ENCODE measurements around the gene HDAC4. TPM values are rescaled to one million over a fixed set of nuclear protein-coding genes. Genes with fewer than 3 reads are reported as not detected.

HDAC4 gene
- total and polyA plus RNA-seq, 2 of the 8 experiments (the other 6 are each of a cell fraction or from before 2014, with no cell fraction given), result 15.4 to 31.5 TPM

DNA sequence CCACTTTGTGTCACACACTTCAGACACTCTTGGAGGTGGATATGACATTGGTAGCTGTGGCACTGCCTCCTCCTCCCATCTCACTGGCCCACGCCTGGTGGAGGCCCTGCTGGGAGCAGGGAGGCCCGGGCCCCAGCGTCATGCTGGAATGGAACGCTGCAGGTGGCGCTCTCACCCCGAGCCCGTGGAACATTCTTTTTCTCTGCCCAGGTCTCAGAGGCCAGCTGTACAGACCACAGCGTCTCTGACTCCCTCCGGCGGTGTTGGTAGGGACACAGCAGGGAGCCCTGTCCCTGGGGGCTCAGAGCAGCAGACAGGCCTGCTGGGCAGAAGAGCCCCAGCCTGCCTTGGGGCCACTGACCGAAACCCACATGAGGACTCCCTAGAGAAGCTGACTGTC lies 334.9 kb downstream of the HDAC4 start:
- ChIA-PET POLR2A (ENCODE audit: partially characterized antibody) (no interaction called here), CTCF (ENCODE audit: partially characterized antibody) (interaction anchor here (0.8 to 1.4 kb wide), 4 partner anchors 23 to 45 kb away, joined by 3 to 4 read pairs (median 3); no protein-coding TSS in a partner anchor)
- no peaks in the 10 kb centered on the region for H3K27me3 ChIP-seq (replicated peaks in 1 of 4; ENCODE audit: control insufficient read depth in 3 of 4, extremely low read depth in 1 of 4, insufficient read depth in 3 of 4, low read length in 3 of 4)
- no peak overlapping the region for H2BK12ac ChIP-seq (ENCODE audit: low read depth, low read length)
- no peak overlapping the region for H3K4ac ChIP-seq (replicated peaks; ENCODE audit: insufficient read length, low read depth, low read length)
- no peak overlapping the region for H3K27ac ChIP-seq (ENCODE audit: low read depth, low read length)
- no peaks in the 10 kb centered on the region for H3K9me3 ChIP-seq (ENCODE audit: insufficient read depth in 2 of 2, low read depth in 1 of 2, low read length in 1 of 2)
- no peaks in the 10 kb centered on the region for H3K79me1 ChIP-seq (ENCODE audit: low read depth, low read length)
- no peak for DNase-seq (ENCODE audit: low read depth in 1 of 2, low spot score in 2 of 2)
- H4K20me1 ChIP-seq (replicated peaks in 1 of 2; ENCODE audit: control insufficient read depth in 1 of 2, insufficient read depth in 2 of 2, low read length in 2 of 2), result peaks cover 0 to 6% of the 10 kb centered on the region in 2 experiments
- H2BK5ac ChIP-seq (ENCODE audit: low read depth, low read length), result no peak overlapping the region
- no peak overlapping the region for H3K4me3 ChIP-seq (ENCODE audit: extremely low read depth in 1 of 4, insufficient read depth in 2 of 4, low read depth in 3 of 4, low read length in 4 of 4)
- H2BK120ac ChIP-seq (replicated peaks; ENCODE audit: low read depth, low read length), result no peak overlapping the region
- H2BK15ac ChIP-seq (ENCODE audit: low read length), result no peak overlapping the region
- no peak overlapping the region for H3K4me2 ChIP-seq (ENCODE audit: insufficient read depth in 1 of 2, low read depth in 2 of 2, low read length in 2 of 2)
- no peaks in the 10 kb centered on the region for H3K23me2 ChIP-seq (ENCODE audit: low read depth, low read length)
- no peak overlapping the region for H2BK20ac ChIP-seq (ENCODE audit: low read length)
- H3K18ac ChIP-seq (ENCODE audit: extremely low read depth, low read length), result no peak overlapping the region
- H2AK5ac ChIP-seq (ENCODE audit: low read depth, low read length), result no peak overlapping the region
- TF ChIP-seq RAD21 (IDR thresholded peaks at IDR 0.05 in 1 of 2, conservative IDR thresholded peaks at IDR 0.05 in 1 of 2; ENCODE audit: low read depth in 2 of 2, low read length in 2 of 2), result 0 out of 4 replicates have a peak, but pooled peaks of 1 of the 2 experiments have one; percentile 14
- no peak for TF ChIP-seq SRF (IDR thresholded peaks at IDR 0.05; ENCODE audit: low read depth, low read length)
- no peak for TF ChIP-seq POLR2AphosphoS5 (IDR thresholded peaks at IDR 0.05; ENCODE audit: low read depth, low read length)
- no peak for TF ChIP-seq RNF2 (IDR thresholded peaks at IDR 0.05; ENCODE audit: borderline replicate concordance, low read depth, low read length, missing control alignments, poor library complexity, severe bottlenecking)
- TF ChIP-seq, protein P1, sequence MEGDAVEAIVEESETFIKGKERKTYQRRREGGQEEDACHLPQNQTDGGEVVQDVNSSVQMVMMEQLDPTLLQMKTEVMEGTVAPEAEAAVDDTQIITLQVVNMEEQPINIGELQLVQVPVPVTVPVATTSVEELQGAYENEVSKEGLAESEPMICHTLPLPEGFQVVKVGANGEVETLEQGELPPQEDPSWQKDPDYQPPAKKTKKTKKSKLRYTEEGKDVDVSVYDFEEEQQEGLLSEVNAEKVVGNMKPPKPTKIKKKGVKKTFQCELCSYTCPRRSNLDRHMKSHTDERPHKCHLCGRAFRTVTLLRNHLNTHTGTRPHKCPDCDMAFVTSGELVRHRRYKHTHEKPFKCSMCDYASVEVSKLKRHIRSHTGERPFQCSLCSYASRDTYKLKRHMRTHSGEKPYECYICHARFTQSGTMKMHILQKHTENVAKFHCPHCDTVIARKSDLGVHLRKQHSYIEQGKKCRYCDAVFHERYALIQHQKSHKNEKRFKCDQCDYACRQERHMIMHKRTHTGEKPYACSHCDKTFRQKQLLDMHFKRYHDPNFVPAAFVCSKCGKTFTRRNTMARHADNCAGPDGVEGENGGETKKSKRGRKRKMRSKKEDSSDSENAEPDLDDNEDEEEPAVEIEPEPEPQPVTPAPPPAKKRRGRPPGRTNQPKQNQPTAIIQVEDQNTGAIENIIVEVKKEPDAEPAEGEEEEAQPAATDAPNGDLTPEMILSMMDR (IDR thresholded peaks at IDR 0.05; ENCODE audit: control extremely low read depth in 1 of 3, insufficient read depth in 1 of 3, low read depth in 1 of 3, low read length in 3 of 3), result peak in 1 of 3 experiments; percentile 5; a peak in 1 of 4 replicates
- 90% methylated on average over 9 of the region's 11 CpGs; no CpG with 5 or more reads in 1 of the 2 experiments for WGBS, 2 experiments (ENCODE audit: extremely low coverage in 1 of 2, insufficient coverage in 1 of 2, insufficient read length in 1 of 2, insufficient replicate concordance in 2 of 2, low coverage in 1 of 2, low lambda C conversion rate in 2 of 2, missing lambda C conversion rate in 1 of 2)
- FAIRE-seq, result no peak
- no peak overlapping the region for H3K23ac ChIP-seq (ENCODE audit: insufficient read length)
- no peak overlapping the region for H2AFZ ChIP-seq (ENCODE audit: low read length)
- no peak overlapping the region for H3K56ac ChIP-seq (replicated peaks; ENCODE audit: insufficient read length, low read depth, low read length)
- H4K5ac ChIP-seq (ENCODE audit: insufficient read length, low read depth, low read length), result no peak overlapping the region
- no peak overlapping the region for H3K14ac ChIP-seq (ENCODE audit: insufficient read length)
- no peaks in the 10 kb centered on the region; a peak in 1 of 7 replicates for H3K4me1 ChIP-seq (replicated peaks in 1 of 4; ENCODE audit: control insufficient read depth in 3 of 4, insufficient read depth in 4 of 4, low read length in 3 of 4)
- no peaks in the 10 kb centered on the region for H3K79me2 ChIP-seq (ENCODE audit: control insufficient read depth in 1 of 2, insufficient read depth in 2 of 2, low read length in 2 of 2)
- H3K36me3 ChIP-seq (ENCODE audit: control insufficient read depth in 2 of 4, insufficient read depth in 4 of 4, low read length in 3 of 4), result peaks cover 0 to 4% (median 1%) of the 10 kb centered on the region in 4 experiments; a peak in 2 of 8 replicates
- no peak overlapping the region for H4K91ac ChIP-seq (replicated peaks; ENCODE audit: insufficient read length, low read length)
- H4K8ac ChIP-seq (ENCODE audit: extremely low read depth, insufficient read depth, low read length), result no peak overlapping the region
- H3K9ac ChIP-seq (replicated peaks in 1 of 4; ENCODE audit: extremely low read depth in 1 of 4, low read depth in 3 of 4, low read length in 3 of 4), result no peak overlapping the region

Data from H1 (cell line).